ENCODE results near the gene MARK2. TPM values are rescaled to one million over a fixed set of nuclear protein-coding genes. Genes with fewer than 3 reads are reported as not detected.

MARK2 gene
- total and polyA plus RNA-seq, 10 of the 15 experiments (the other 5 are each of a cell fraction or from before 2014, with no cell fraction given) = 0.19 to 29.5 (median 13.2) TPM

- TF ChIP-seq, protein P1, sequence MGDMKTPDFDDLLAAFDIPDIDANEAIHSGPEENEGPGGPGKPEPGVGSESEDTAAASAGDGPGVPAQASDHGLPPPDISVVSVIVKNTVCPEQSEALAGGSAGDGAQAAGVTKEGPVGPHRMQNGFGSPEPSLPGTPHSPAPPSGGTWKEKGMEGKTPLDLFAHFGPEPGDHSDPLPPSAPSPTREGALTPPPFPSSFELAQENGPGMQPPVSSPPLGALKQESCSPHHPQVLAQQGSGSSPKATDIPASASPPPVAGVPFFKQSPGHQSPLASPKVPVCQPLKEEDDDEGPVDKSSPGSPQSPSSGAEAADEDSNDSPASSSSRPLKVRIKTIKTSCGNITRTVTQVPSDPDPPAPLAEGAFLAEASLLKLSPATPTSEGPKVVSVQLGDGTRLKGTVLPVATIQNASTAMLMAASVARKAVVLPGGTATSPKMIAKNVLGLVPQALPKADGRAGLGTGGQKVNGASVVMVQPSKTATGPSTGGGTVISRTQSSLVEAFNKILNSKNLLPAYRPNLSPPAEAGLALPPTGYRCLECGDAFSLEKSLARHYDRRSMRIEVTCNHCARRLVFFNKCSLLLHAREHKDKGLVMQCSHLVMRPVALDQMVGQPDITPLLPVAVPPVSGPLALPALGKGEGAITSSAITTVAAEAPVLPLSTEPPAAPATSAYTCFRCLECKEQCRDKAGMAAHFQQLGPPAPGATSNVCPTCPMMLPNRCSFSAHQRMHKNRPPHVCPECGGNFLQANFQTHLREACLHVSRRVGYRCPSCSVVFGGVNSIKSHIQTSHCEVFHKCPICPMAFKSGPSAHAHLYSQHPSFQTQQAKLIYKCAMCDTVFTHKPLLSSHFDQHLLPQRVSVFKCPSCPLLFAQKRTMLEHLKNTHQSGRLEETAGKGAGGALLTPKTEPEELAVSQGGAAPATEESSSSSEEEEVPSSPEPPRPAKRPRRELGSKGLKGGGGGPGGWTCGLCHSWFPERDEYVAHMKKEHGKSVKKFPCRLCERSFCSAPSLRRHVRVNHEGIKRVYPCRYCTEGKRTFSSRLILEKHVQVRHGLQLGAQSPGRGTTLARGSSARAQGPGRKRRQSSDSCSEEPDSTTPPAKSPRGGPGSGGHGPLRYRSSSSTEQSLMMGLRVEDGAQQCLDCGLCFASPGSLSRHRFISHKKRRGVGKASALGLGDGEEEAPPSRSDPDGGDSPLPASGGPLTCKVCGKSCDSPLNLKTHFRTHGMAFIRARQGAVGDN (IDR thresholded peaks at IDR 0.05) = no peak
- TF ChIP-seq NFYB (IDR thresholded peaks at IDR 0.05; ENCODE audit: insufficient read depth, low read depth, low read length) (no peak), KLF5 (IDR thresholded peaks at IDR 0.05; ENCODE audit: partially characterized antibody) (no peak), EZH2 (IDR thresholded peaks at IDR 0.05; ENCODE audit: borderline replicate concordance, control insufficient read depth, low read depth, low read length) (no peak), ZNF207 (IDR thresholded peaks at IDR 0.05; ENCODE audit: borderline replicate concordance) (no peak), EP300 (IDR thresholded peaks at IDR 0.05; ENCODE audit: borderline replicate concordance in 1 of 2, control insufficient read depth in 1 of 2, low read depth in 2 of 2, low read length in 2 of 2) (peak in 1 of 2 experiments; percentile 42; a peak in 1 of 4 replicates), JUND (IDR thresholded peaks at IDR 0.05; ENCODE audit: low read depth, low read length) (no peak), BCL11A (IDR thresholded peaks at IDR 0.05; ENCODE audit: low read depth, low read length) (peak; percentile 66), CBX3 (IDR thresholded peaks at IDR 0.05; ENCODE audit: borderline replicate concordance, low read depth) (no peak), E2F8 (IDR thresholded peaks at IDR 0.05; ENCODE audit: low read depth, partially characterized antibody) (peak; percentile 26)
- TF ChIP-seq, protein P2, sequence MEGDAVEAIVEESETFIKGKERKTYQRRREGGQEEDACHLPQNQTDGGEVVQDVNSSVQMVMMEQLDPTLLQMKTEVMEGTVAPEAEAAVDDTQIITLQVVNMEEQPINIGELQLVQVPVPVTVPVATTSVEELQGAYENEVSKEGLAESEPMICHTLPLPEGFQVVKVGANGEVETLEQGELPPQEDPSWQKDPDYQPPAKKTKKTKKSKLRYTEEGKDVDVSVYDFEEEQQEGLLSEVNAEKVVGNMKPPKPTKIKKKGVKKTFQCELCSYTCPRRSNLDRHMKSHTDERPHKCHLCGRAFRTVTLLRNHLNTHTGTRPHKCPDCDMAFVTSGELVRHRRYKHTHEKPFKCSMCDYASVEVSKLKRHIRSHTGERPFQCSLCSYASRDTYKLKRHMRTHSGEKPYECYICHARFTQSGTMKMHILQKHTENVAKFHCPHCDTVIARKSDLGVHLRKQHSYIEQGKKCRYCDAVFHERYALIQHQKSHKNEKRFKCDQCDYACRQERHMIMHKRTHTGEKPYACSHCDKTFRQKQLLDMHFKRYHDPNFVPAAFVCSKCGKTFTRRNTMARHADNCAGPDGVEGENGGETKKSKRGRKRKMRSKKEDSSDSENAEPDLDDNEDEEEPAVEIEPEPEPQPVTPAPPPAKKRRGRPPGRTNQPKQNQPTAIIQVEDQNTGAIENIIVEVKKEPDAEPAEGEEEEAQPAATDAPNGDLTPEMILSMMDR (IDR thresholded peaks at IDR 0.05 in 2 of 3, conservative IDR thresholded peaks at IDR 0.05 in 1 of 3; ENCODE audit: control insufficient read depth in 2 of 3, extremely low read depth in 1 of 3, insufficient read depth in 1 of 3, low read depth in 3 of 3, low read length in 3 of 3) = no peak
- TF ChIP-seq, protein P3, sequence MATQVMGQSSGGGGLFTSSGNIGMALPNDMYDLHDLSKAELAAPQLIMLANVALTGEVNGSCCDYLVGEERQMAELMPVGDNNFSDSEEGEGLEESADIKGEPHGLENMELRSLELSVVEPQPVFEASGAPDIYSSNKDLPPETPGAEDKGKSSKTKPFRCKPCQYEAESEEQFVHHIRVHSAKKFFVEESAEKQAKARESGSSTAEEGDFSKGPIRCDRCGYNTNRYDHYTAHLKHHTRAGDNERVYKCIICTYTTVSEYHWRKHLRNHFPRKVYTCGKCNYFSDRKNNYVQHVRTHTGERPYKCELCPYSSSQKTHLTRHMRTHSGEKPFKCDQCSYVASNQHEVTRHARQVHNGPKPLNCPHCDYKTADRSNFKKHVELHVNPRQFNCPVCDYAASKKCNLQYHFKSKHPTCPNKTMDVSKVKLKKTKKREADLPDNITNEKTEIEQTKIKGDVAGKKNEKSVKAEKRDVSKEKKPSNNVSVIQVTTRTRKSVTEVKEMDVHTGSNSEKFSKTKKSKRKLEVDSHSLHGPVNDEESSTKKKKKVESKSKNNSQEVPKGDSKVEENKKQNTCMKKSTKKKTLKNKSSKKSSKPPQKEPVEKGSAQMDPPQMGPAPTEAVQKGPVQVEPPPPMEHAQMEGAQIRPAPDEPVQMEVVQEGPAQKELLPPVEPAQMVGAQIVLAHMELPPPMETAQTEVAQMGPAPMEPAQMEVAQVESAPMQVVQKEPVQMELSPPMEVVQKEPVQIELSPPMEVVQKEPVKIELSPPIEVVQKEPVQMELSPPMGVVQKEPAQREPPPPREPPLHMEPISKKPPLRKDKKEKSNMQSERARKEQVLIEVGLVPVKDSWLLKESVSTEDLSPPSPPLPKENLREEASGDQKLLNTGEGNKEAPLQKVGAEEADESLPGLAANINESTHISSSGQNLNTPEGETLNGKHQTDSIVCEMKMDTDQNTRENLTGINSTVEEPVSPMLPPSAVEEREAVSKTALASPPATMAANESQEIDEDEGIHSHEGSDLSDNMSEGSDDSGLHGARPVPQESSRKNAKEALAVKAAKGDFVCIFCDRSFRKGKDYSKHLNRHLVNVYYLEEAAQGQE (IDR thresholded peaks at IDR 0.05; ENCODE audit: low read depth, low read length) = no peak
- TF ChIP-seq, protein P4, sequence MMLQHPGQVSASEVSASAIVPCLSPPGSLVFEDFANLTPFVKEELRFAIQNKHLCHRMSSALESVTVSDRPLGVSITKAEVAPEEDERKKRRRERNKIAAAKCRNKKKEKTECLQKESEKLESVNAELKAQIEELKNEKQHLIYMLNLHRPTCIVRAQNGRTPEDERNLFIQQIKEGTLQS (IDR thresholded peaks at IDR 0.05; ENCODE audit: borderline replicate concordance, extremely low read depth, low read depth, low read length) = no peak
Measured at GRCh38 chr11:63866211-63866610, 27.3 kb downstream of the MARK2 start (continued).

Data from GM12878 (cell line).